Liver (tissue), 9 donors: Measurements from ENCODE around the gene RIMBP2. TPM values are rescaled to one million over a fixed set of nuclear protein-coding genes. Genes with fewer than 3 reads are reported as not detected.

Experiments used
- DNase-seq: peaks from one replicate; pipeline ENCODE4 v3.0.0-alpha.2; 2017; ENCODE audit warnings: low spot score
- H3K27ac ChIP-seq, 2 donors: one replicate each; pipeline ENCODE4 v1.7.0; 2013; ENCODE audit warnings: inconsistent platforms in 2 of 2, low read length in 2 of 2, control low read depth in 1 of 2, low read depth in 1 of 2, mild to moderate bottlenecking in 1 of 2
- H3K27me3 ChIP-seq, 4 donors: one replicate each; pipeline versions ENCODE4 v1.6.1 to v1.7.0; 2013; ENCODE audit warnings: low read length in 3 of 4, inconsistent platforms in 1 of 4, mild to moderate bottlenecking in 1 of 4, moderate library complexity in 1 of 4; ENCODE audit not compliant: control insufficient read depth in 4 of 4, insufficient read depth in 4 of 4
- H3K36me3 ChIP-seq, 4 donors: one replicate each; pipeline versions ENCODE4 v1.6.1 to v1.7.0; 2013; ENCODE audit warnings: low read length in 3 of 4, mild to moderate bottlenecking in 3 of 4, low read depth in 1 of 4, moderate library complexity in 1 of 4; ENCODE audit not compliant: control insufficient read depth in 4 of 4, insufficient read depth in 3 of 4
- H3K4me1 ChIP-seq, 4 donors: one replicate each; pipeline versions ENCODE4 v1.6.1 to v1.7.0; 2013; ENCODE audit warnings: low read length in 3 of 4, mild to moderate bottlenecking in 3 of 4, moderate library complexity in 1 of 4; ENCODE audit not compliant: control insufficient read depth in 4 of 4, insufficient read depth in 4 of 4
- H3K4me3 ChIP-seq, 3 donors: one replicate each; pipeline versions ENCODE4 v1.6.1 to v1.7.0; 2013; ENCODE audit warnings: low read length in 3 of 3, control low read depth in 1 of 3, low read depth in 1 of 3, mild to moderate bottlenecking in 1 of 3
- H3K9ac ChIP-seq, 2 donors: one replicate each; pipeline ENCODE4 v1.7.0; 2013; ENCODE audit warnings: low read length in 2 of 2, mild to moderate bottlenecking in 2 of 2, moderate library complexity in 2 of 2, control low read depth in 1 of 2, low read depth in 1 of 2
- H3K9me3 ChIP-seq, 4 donors: one replicate each; pipeline versions ENCODE4 v1.6.1 to v1.7.0; 2013; ENCODE audit warnings: low read length in 3 of 4; ENCODE audit not compliant: control insufficient read depth in 4 of 4
- ATF3 ChIP-seq: IDR thresholded peaks from 2 replicates; pipeline ENCODE4 v1.6.1; 2016; ENCODE audit warnings: antibody characterized with exemption
- EGR1 ChIP-seq, 2 donors: IDR thresholded peaks; 2 replicates each; pipeline ENCODE4 v1.6.1; 2016 to 2018; ENCODE audit warnings: antibody characterized with exemption in 2 of 2, low read depth in 2 of 2
- FOXA1 ChIP-seq: IDR thresholded peaks from 2 replicates; pipeline ENCODE4 v1.6.1; 2016; ENCODE audit warnings: antibody characterized with exemption
- FOXA2 ChIP-seq: IDR thresholded peaks from 2 replicates; pipeline ENCODE4 v1.6.1; 2016; ENCODE audit warnings: antibody characterized with exemption
- GABPA ChIP-seq, 2 donors: IDR thresholded peaks in 1 of 2; conservative IDR thresholded peaks in 1 of 2; 2 replicates each; pipeline ENCODE4 v1.6.1; 2016; ENCODE audit warnings: antibody characterized with exemption in 2 of 2, mild to moderate bottlenecking in 1 of 2, moderate library complexity in 1 of 2
- HNF4A ChIP-seq, 2 donors: conservative IDR thresholded peaks; 2 replicates each; pipeline ENCODE4 v1.6.1; 2016; ENCODE audit warnings: antibody characterized with exemption in 2 of 2, mild to moderate bottlenecking in 2 of 2
- HNF4G ChIP-seq: IDR thresholded peaks from 2 replicates; pipeline ENCODE4 v1.6.1; 2016; ENCODE audit warnings: antibody characterized with exemption
- NR2F2 ChIP-seq: IDR thresholded peaks from 2 replicates; pipeline ENCODE4 v1.6.1; 2016; ENCODE audit warnings: antibody characterized with exemption
- RAD21 ChIP-seq, 2 donors: IDR thresholded peaks; 2 replicates each; pipeline ENCODE4 v1.6.1; 2016; ENCODE audit warnings: antibody characterized with exemption in 2 of 2, mild to moderate bottlenecking in 2 of 2
- REST ChIP-seq: IDR thresholded peaks from 2 replicates; pipeline ENCODE4 v1.6.1; 2016; ENCODE audit warnings: antibody characterized with exemption, mild to moderate bottlenecking
- RXRA ChIP-seq, 2 donors: IDR thresholded peaks; 2 replicates each; pipeline ENCODE4 v1.6.1; 2017 to 2018; ENCODE audit warnings: antibody characterized with exemption in 2 of 2, mild to moderate bottlenecking in 1 of 2
- SP1 ChIP-seq: IDR thresholded peaks from 2 replicates; pipeline ENCODE4 v1.6.1; 2018; ENCODE audit warnings: antibody characterized with exemption, mild to moderate bottlenecking
- YY1 ChIP-seq: IDR thresholded peaks from 2 replicates; pipeline ENCODE4 v1.6.1; 2016; ENCODE audit warnings: antibody characterized with exemption, mild to moderate bottlenecking
- ZBTB33 ChIP-seq: IDR thresholded peaks from 2 replicates; pipeline ENCODE4 v1.6.1; 2016; ENCODE audit warnings: antibody characterized with exemption
- WGBS: extraction: QIAGEN DNeasy Blood & Tissue Kit; methylation state at CpG from one replicate; pipeline ENCODE4 v1.1.7; 2013; 5-methylcytosine and 5-hydroxymethylcytosine counted together
- polyA plus RNA-seq, 2 donors: library from polyadenylated mRNA; stranded (reverse) in 1 of 2; unstranded in 1 of 2; fragments of 200-250 nt in 1 of 2; fragments of >200 nt in 1 of 2; fragmentation: Nextera tagmentation in 1 of 2; extraction: Ambion mirVana in 1 of 2; gene quantifications; one replicate each; pipeline versions ENCODE4 v1.2.1 to v1.2.3, GENCODE V29; 2013 to 2015
- total RNA-seq, 2 donors: library from RNA; depleted of rRNA; stranded (reverse); fragments of >200 nt; gene quantifications; one replicate each; pipeline ENCODE4 v1.2.3, GENCODE V29; 2014
- donor health status: healthy.
- donor health status: healthy.
- donor health status: healthy.
- donor health status: healthy.
- donor health status: healthy.

RIMBP2 gene
- total RNA-seq (under 1 TPM; 0.09 to 0.17 TPM), polyA plus RNA-seq (under 1 TPM in 1 of 2 donors, not detected in 1; 0.01 TPM)

GRCh38 chr12:130715998-130716968 lies at the start of gene RIMBP2:
RIMBP2 (minus strand) TSS chr12:130716299; CDS start chr12:130479013, 237,286 bp downstream.
- Histone ChIP-seq H3K9me3 (no peaks in the 10 kb centered on the region), H3K27ac (no peak within 1 kb of the TSS), H3K27me3 (peaks cover 2 to 15% (median 10%) of the 10 kb centered on the region in 4 donors), H3K4me1 (peaks cover 3 to 20% (median 12%) of the 10 kb centered on the region in 4 donors), H3K4me3 (no peak within 1 kb of the TSS), H3K9ac (no peak within 1 kb of the TSS), H3K36me3 (no peaks in the 10 kb centered on the region)
- 2% methylated on average over 35 of the region's 35 CpGs for WGBS
- TF ChIP-seq HNF4A (conservative IDR thresholded peaks at IDR 0.05) (no peak), SP1 (no peak), YY1 (no peak), GABPA (IDR thresholded peaks at IDR 0.05 in 1 of 2, conservative IDR thresholded peaks at IDR 0.05 in 1 of 2) (no peak), EGR1 (IDR thresholded peaks at IDR 0.05; ENCODE audit: low read depth in 2 of 2) (no peak), RAD21 (IDR thresholded peaks at IDR 0.05) (no peak), REST (no peak), FOXA1 (no peak), ATF3 (no peak), NR2F2 (no peak), FOXA2 (no peak), HNF4G (no peak), RXRA (IDR thresholded peaks at IDR 0.05) (no peak)
- no peak for DNase-seq

- no peak for DNase-seq
- 87% methylated on average over 8 of the region's 8 CpGs for WGBS
- Histone ChIP-seq H3K4me3 (no peak overlapping the region), H3K4me1 (no peaks in the 10 kb centered on the region), H3K9me3 (no peaks in the 10 kb centered on the region), H3K9ac (no peak overlapping the region), H3K27ac (no peak overlapping the region), H3K36me3 (no peaks in the 10 kb centered on the region), H3K27me3 (peaks cover 0 to 3% (median 0%) of the 10 kb centered on the region in 4 donors)
- no peak for TF ChIP-seq SP1
- TF ChIP-seq NR2F2: no peak
- TF ChIP-seq YY1: no peak
- TF ChIP-seq RAD21 (IDR thresholded peaks at IDR 0.05): no peak
- no peak for TF ChIP-seq ZBTB33
- no peak for TF ChIP-seq FOXA1
These were observed 49.1 kb upstream of the RIMBP2 start for GRCh38 chr12:130765186-130765659.
